Psoas muscle (tissue), 8 donors: Measurements from ENCODE around the gene CACYBP. TPM values are rescaled to one million over a fixed set of nuclear protein-coding genes. Genes with fewer than 3 reads are reported as not detected.
A peak's percentile ranks its signal among the peaks of the same experiment; 100 is the strongest.

Experiments used
- ATAC-seq, 4 donors: fragments of 200-7000 bp; cut with Tn5 transposase; one replicate each; pipeline ENCODE4 v1.9.1; 2020; ENCODE audit warnings: moderate library complexity in 3 of 4, mild to moderate bottlenecking in 2 of 4
- DNase-seq, 2 donors: peaks; one replicate each; pipeline ENCODE4 v3.0.0-alpha.2; 2020
- H3K27ac ChIP-seq: fragments of 200-600 bp; one replicate; pipeline ENCODE4 v1.8.0; 2022
- H3K27me3 ChIP-seq, 3 donors: fragments of 200-600 bp in 1 of 3; one replicate each; pipeline versions ENCODE4 v1.6.1 to v1.8.0; 2013 to 2022; ENCODE audit warnings: low read length in 2 of 3, mild to moderate bottlenecking in 2 of 3, moderate library complexity in 1 of 3; ENCODE audit not compliant: insufficient read depth in 3 of 3
- H3K36me3 ChIP-seq, 2 donors: fragments of 200-600 bp in 1 of 2; one replicate each; pipeline versions ENCODE4 v1.6.1 to v1.8.0; 2013 to 2022; ENCODE audit warnings: low read depth in 1 of 2, mild to moderate bottlenecking in 1 of 2, moderate library complexity in 1 of 2; ENCODE audit not compliant: insufficient read depth in 1 of 2
- H3K4me1 ChIP-seq: fragments of 200-600 bp; one replicate; pipeline ENCODE4 v1.8.0; 2022
- H3K4me3 ChIP-seq: fragments of 200-600 bp; one replicate; pipeline ENCODE4 v1.8.0; 2022; ENCODE audit warnings: mild to moderate bottlenecking
- H3K9me3 ChIP-seq: fragments of 200-600 bp; one replicate; pipeline ENCODE4 v1.8.0; 2022
- CTCF ChIP-seq: fragments of 200-600 bp; IDR thresholded peaks from one replicate; pipeline ENCODE4 v1.8.0; 2022; ENCODE audit warnings: antibody characterized with exemption
- WGBS, 3 donors: extraction: QIAGEN DNeasy Blood & Tissue Kit; methylation state at CpG; one replicate each; pipeline versions ENCODE4 v1.1.6 to v1.1.7; 2013; 5-methylcytosine and 5-hydroxymethylcytosine counted together
- intact Hi-C, 2 donors: fragments of 100-400 bp; cut with DNase I; formaldehyde crosslinking; loops; one replicate each; pipeline versions ENCODE4 v1.11.0 to v1.14.2; 2022
- polyA plus RNA-seq, 3 donors: library from polyadenylated mRNA; stranded (reverse); fragments of 200-250 nt; gene quantifications; one replicate each; pipeline ENCODE4 v1.2.3, GENCODE V29; 2013
- total RNA-seq, 4 donors: library from RNA; stranded (reverse); fragmentation: NEBNext Ultra II Directional in 2 of 4; extraction: Animal tissue kit (Norgen Biotek cat#: 25700) in 2 of 4; gene quantifications; one replicate each; pipeline versions ENCODE4 v1.2.1 to v1.2.4, GENCODE V29; 2021 to 2023
- donor health status: healthy with polysubstance abuse.
- donor health status: DM: no; HTN: no; CAD: no; lungs with moderate emphysema.
- donor health status: Bipolar disorder and iron deficiency.
- donor health status: healthy.
- donor health status: DM: yes; HTN: yes; CAD: no.
- donor health status: DM: no; HTN: no; CAD: no.
- donor health status: DM: no; HTN: no; CAD: no.
- donor health status: DM: yes; HTN: yes; CAD: no.

The CACYBP gene
- total and polyA plus RNA-seq, 7 donors, result 69.4 to 260 (median 94.3) TPM

- Histone ChIP-seq H3K9me3 (no peaks in the 10 kb centered on the region), H3K36me3 (no peaks in the 10 kb centered on the region), H3K4me1 (peaks cover 20% of the 10 kb centered on the region), H3K27ac (no peak overlapping the region), H3K4me3 (no peak overlapping the region), H3K27me3 (no peaks in the 10 kb centered on the region)
- ATAC-seq (no peak), DNase-seq (no peak)
- no peak for TF ChIP-seq CTCF
- intact Hi-C loops, result no loop called here
- WGBS, 3 donors, result 68 to 76% (median 71%) methylated on average over 5 of the region's 5 CpGs
Measured at GRCh38 chr1:174968750-174969244, 30.9 kb upstream of the CACYBP start.

- ATAC-seq (no peak), DNase-seq (no peak)
- Histone ChIP-seq H3K9me3 (no peaks in the 10 kb centered on the region), H3K27ac (no peak overlapping the region), H3K4me1 (peaks cover 11% of the 10 kb centered on the region), H3K4me3 (no peak overlapping the region), H3K27me3 (no peaks in the 10 kb centered on the region), H3K36me3 (no peaks in the 10 kb centered on the region)
- intact Hi-C loops, result no loop called here
- 95 to 100% (median 97%) methylated on average over 1 of the region's 1 CpG for WGBS, 3 donors
- TF ChIP-seq CTCF, result no peak
Measured at GRCh38 chr1:174969977-174970376, 29.8 kb upstream of the CACYBP start.

GRCh38 chr1:174971466-174971865 lies 28.3 kb upstream of the CACYBP start:
- H3K9me3 ChIP-seq, result no peaks in the 10 kb centered on the region
- H3K27me3 ChIP-seq, result no peaks in the 10 kb centered on the region
- intact Hi-C loops, result no loop called here
- ATAC-seq, result no peak
- no peak for TF ChIP-seq CTCF
- H3K4me1 ChIP-seq, result no peaks in the 10 kb centered on the region
- H3K27ac ChIP-seq, result no peak overlapping the region
- no peak overlapping the region for H3K4me3 ChIP-seq
- no peaks in the 10 kb centered on the region for H3K36me3 ChIP-seq
- no peak for DNase-seq

- DNase-seq (no peak), ATAC-seq (no peak)
- 84 to 95% (median 87%) methylated on average over 2 of the region's 2 CpGs for WGBS, 3 donors
- TF ChIP-seq CTCF, result no peak
- H3K36me3 ChIP-seq, result no peaks in the 10 kb centered on the region
- H3K4me1 ChIP-seq, result no peaks in the 10 kb centered on the region
- no peaks in the 10 kb centered on the region for H3K27me3 ChIP-seq
- no peak overlapping the region for H3K27ac ChIP-seq
- no peaks in the 10 kb centered on the region for H3K9me3 ChIP-seq
- H3K4me3 ChIP-seq, result no peak overlapping the region
- intact Hi-C loops, result no loop called here
Measured at GRCh38 chr1:174971902-174972301, 27.8 kb upstream of the CACYBP start.

- WGBS, 3 donors, result 47 to 53% (median 51%) methylated on average over 2 of the region's 2 CpGs
- ATAC-seq (no peak), DNase-seq (peak in 1 of 2 donors; percentile 15)
- no peak for TF ChIP-seq CTCF
- intact Hi-C loops, result no loop called here
- Histone ChIP-seq H3K4me3 (no peak overlapping the region), H3K27me3 (no peaks in the 10 kb centered on the region), H3K4me1 (no peaks in the 10 kb centered on the region), H3K27ac (no peak overlapping the region), H3K36me3 (peaks cover 0 to 11% of the 10 kb centered on the region in 2 donors), H3K9me3 (no peaks in the 10 kb centered on the region)
Measured at GRCh38 chr1:174974711-174975119, 25.0 kb upstream of the CACYBP start.
